ENCODE data around the gene RXRG. TPM values are rescaled to one million over a fixed set of nuclear protein-coding genes. Genes with fewer than 3 reads are reported as not detected.

The RXRG gene
- total and polyA plus RNA-seq, 9 of the 15 experiments (the other 6 are each of a cell fraction or from before 2014, with no cell fraction given), result not detected

DNA sequence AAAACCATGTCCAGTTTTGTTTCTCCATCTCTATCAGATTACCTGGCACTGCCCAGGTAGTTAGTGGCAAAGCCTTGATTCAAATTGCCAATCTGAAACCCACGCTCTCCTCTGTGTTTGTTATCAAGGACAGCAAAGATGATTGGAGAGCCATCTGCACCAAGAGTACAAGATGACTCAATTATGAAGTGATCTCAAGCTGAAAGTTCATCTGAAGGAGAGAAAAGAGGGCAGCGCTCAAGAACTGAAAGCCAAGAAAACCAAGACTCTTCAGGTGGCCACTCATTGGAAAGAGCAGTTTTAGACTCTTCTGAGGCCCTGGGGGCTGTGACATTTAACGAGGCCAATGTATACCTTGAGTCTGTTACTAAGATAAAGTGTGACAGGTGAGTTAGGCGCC is 13.8 kb downstream of the RXRG start (continued):
- TF ChIP-seq, protein P1, sequence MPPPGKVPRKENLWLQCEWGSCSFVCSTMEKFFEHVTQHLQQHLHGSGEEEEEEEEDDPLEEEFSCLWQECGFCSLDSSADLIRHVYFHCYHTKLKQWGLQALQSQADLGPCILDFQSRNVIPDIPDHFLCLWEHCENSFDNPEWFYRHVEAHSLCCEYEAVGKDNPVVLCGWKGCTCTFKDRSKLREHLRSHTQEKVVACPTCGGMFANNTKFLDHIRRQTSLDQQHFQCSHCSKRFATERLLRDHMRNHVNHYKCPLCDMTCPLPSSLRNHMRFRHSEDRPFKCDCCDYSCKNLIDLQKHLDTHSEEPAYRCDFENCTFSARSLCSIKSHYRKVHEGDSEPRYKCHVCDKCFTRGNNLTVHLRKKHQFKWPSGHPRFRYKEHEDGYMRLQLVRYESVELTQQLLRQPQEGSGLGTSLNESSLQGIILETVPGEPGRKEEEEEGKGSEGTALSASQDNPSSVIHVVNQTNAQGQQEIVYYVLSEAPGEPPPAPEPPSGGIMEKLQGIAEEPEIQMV (tag; conservative IDR thresholded peaks at IDR 0.05; ENCODE audit: low read depth), result no peak
- no peak for TF ChIP-seq MXI1 (IDR thresholded peaks at IDR 0.05; ENCODE audit: low read depth, low read length)

- intact Hi-C loops (cut with micrococcal nuclease) (no loop called here), in situ Hi-C loops (cut with MboI) (no loop called here)
- Histone ChIP-seq H3K4me2 (ENCODE audit: insufficient read depth, low read length) (no peak overlapping the region), H3K36me3 (ENCODE audit: control insufficient read depth, insufficient read depth, low read length) (no peaks in the 10 kb centered on the region), H3K4me3 (no peak overlapping the region), H3K9ac (ENCODE audit: insufficient read depth in 1 of 2, low read depth in 2 of 2, low read length in 2 of 2) (no peak overlapping the region), H3K9me1 (ENCODE audit: control insufficient read depth, insufficient read depth, low read length) (no peaks in the 10 kb centered on the region), H3K27ac (ENCODE audit: extremely low read depth, low read depth, low read length) (no peak overlapping the region), H3K79me2 (ENCODE audit: control insufficient read depth, insufficient read depth, low read length) (no peaks in the 10 kb centered on the region), H3K4me1 (replicated peaks in 1 of 2; ENCODE audit: control insufficient read depth in 2 of 2, insufficient read depth in 2 of 2, low read length in 2 of 2) (no peaks in the 10 kb centered on the region), H2AFZ (ENCODE audit: low read depth, low read length) (no peak overlapping the region), H3K27me3 (ENCODE audit: control insufficient read depth in 2 of 2, insufficient read depth in 2 of 2, low read length in 2 of 2) (no peaks in the 10 kb centered on the region; a peak in 1 of 5 replicates), H4K20me1 (replicated peaks; ENCODE audit: control insufficient read depth, insufficient read depth, low read length) (no peaks in the 10 kb centered on the region), H3K9me3 (replicated peaks; ENCODE audit: control insufficient read depth, insufficient read depth, low read depth, low read length) (no peaks in the 10 kb centered on the region)
- 3% methylated on average over 2 of the region's 2 CpGs for WGBS (ENCODE audit: insufficient coverage, low coverage, missing lambda C conversion rate)
- DNase-seq (ENCODE audit: extremely low read depth in 1 of 4, low spot score in 3 of 4) (no peak), FAIRE-seq (no peak), ATAC-seq (no peak)
- BruUV-seq (replicated peaks), result no TSS peak
- POLR2A ChIA-PET, result interaction anchor here (0.6 kb wide), 1 partner anchor 84 kb away, joined by 3 read pairs; no protein-coding TSS in a partner anchor
- CTCF ChIA-PET (ENCODE audit: low intra/inter-chr PET ratio), result no interaction called here
- peak; percentile 75 for TF ChIP-seq ATF3 (IDR thresholded peaks at IDR 0.05)
- TF ChIP-seq ATF3 (CRISPR knock-in tag; conservative IDR thresholded peaks at IDR 0.05), result no peak
- no peak for TF ChIP-seq ZNF3 (CRISPR knock-in tag; IDR thresholded peaks at IDR 0.05)
- TF ChIP-seq ATF1 (CRISPR knock-in tag; IDR thresholded peaks at IDR 0.05), result no peak
- peak; percentile 59 for TF ChIP-seq ATF1 (tag; IDR thresholded peaks at IDR 0.05)
- no peak for TF ChIP-seq SP2 (IDR thresholded peaks at IDR 0.05; ENCODE audit: extremely low read depth, low read depth, low read length, poor library complexity, severe bottlenecking)
- TF ChIP-seq ZNF583 (CRISPR knock-in tag; IDR thresholded peaks at IDR 0.05), result no peak
- TF ChIP-seq NR2C1 (IDR thresholded peaks at IDR 0.05), result peak; percentile 70
- TF ChIP-seq NR2C1 (tag; IDR thresholded peaks at IDR 0.05), result peak; percentile 71
- TF ChIP-seq CREM (IDR thresholded peaks at IDR 0.05; ENCODE audit: low read depth), result peak; percentile 24; the same call in 1 of the 2 replicates
- peak; percentile 47; the same call in 1 of the 2 replicates for TF ChIP-seq NR2C2 (CRISPR knock-in tag; IDR thresholded peaks at IDR 0.05)
- peak; percentile 73 for TF ChIP-seq NR2C2 (tag; IDR thresholded peaks at IDR 0.05)
- TF ChIP-seq U2AF2 (optimal IDR thresholded peaks at IDR 0.05; ENCODE audit: low read depth, low read length), result no peak
- TF ChIP-seq, protein P2, sequence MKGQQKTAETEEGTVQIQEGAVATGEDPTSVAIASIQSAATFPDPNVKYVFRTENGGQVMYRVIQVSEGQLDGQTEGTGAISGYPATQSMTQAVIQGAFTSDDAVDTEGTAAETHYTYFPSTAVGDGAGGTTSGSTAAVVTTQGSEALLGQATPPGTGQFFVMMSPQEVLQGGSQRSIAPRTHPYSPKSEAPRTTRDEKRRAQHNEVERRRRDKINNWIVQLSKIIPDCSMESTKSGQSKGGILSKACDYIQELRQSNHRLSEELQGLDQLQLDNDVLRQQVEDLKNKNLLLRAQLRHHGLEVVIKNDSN (CRISPR knock-in tag; IDR thresholded peaks at IDR 0.05), result no peak
- TF ChIP-seq ATF7 (IDR thresholded peaks at IDR 0.05), result peak; percentile 70; the same call in 1 of the 2 replicates
- TF ChIP-seq PHTF2 (CRISPR knock-in tag; IDR thresholded peaks at IDR 0.05), result no peak
- no peak for TF ChIP-seq ZNF274 (IDR thresholded peaks at IDR 0.05; ENCODE audit: borderline replicate concordance, low read depth, low read length)
- no peak for TF ChIP-seq ZNF668 (CRISPR knock-in tag; IDR thresholded peaks at IDR 0.05)
- no peak for TF ChIP-seq GABPA (tag; conservative IDR thresholded peaks at IDR 0.05; ENCODE audit: low read depth)
- TF ChIP-seq SETDB1 (IDR thresholded peaks at IDR 0.05; ENCODE audit: low read length), result no peak
- no peak for TF ChIP-seq SLC30A9 (CRISPR knock-in tag; IDR thresholded peaks at IDR 0.05)
Observed at GRCh38 chr1:165426745-165427144, 18.2 kb downstream of the RXRG start.
